NB4 (cell line): ENCODE measurements around the gene ANKRD52.

Experiments
- CTCF ChIP-seq: IDR thresholded peaks from one replicate; pipeline ENCODE4 v1.5.1; 2012; ENCODE audit warnings: low read depth, low read length
- POLR2A ChIP-seq: IDR thresholded peaks from 2 replicates; pipeline ENCODE4 v1.6.1; 2011; ENCODE audit warnings: mild to moderate bottlenecking; ENCODE audit not compliant: insufficient read length; ENCODE audit errors: extremely low read depth

- TF ChIP-seq CTCF: no peak
- no peak for TF ChIP-seq POLR2A
These were observed 53.9 kb downstream of the ANKRD52 start for GRCh38 chr12:56204275-56204674.
